DOHH2 (cell line): ENCODE measurements around the gene RTL5.

ENCODE experiments used
- EZH2phosphoT487 ChIP-seq: fragments of 200-600 bp; sonication (generic); IDR thresholded peaks from 2 replicates; pipeline ENCODE4 v1.6.1; 2017; ENCODE audit warnings: borderline replicate concordance, mild to moderate bottlenecking, antibody characterized with exemption, low read length, moderate library complexity, mixed read lengths
- TF ChIP-seq, protein P1 (sequence below): fragments of 200-600 bp; sonication (generic); IDR thresholded peaks from one replicate; pipeline ENCODE4 v1.5.1; 2014; ENCODE audit warnings: antibody characterized with exemption, mild to moderate bottlenecking, low read depth, low read length; ENCODE audit not compliant: poor library complexity, severe bottlenecking

DNA sequence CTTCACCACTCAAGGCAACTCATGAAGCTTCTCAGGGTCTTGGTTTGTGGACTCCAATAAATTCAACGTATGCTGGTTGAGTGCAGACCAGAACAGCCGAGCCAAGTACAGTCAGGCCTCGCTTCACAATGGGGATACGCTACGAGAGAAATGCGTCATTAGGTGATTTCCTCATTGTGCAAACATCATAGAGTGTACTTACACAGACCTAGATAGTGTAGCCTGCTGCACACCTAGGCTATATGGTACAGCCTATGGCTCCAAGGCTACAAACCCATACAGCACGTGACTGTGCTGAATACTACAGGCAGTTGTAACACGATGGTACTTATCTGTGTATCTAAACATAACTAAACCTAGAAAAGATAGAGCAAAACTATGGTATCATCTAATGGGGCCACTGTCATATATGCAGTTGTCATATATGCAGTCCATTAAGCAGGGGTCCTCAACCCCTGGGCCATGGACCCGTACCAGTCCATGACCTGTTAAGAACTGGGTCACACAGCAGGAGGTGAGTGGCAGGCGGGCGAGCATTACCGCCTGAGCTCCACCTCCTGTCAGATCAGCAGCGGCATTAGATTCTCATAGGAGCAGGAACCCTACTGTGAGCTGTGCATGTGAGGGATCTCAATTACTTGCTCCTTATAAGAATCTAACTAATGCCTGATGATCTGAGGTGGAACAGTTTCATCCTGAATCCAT, 31.5 kb downstream of the RTL5 start:
- TF ChIP-seq, protein P1, sequence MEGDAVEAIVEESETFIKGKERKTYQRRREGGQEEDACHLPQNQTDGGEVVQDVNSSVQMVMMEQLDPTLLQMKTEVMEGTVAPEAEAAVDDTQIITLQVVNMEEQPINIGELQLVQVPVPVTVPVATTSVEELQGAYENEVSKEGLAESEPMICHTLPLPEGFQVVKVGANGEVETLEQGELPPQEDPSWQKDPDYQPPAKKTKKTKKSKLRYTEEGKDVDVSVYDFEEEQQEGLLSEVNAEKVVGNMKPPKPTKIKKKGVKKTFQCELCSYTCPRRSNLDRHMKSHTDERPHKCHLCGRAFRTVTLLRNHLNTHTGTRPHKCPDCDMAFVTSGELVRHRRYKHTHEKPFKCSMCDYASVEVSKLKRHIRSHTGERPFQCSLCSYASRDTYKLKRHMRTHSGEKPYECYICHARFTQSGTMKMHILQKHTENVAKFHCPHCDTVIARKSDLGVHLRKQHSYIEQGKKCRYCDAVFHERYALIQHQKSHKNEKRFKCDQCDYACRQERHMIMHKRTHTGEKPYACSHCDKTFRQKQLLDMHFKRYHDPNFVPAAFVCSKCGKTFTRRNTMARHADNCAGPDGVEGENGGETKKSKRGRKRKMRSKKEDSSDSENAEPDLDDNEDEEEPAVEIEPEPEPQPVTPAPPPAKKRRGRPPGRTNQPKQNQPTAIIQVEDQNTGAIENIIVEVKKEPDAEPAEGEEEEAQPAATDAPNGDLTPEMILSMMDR = no peak
- TF ChIP-seq EZH2phosphoT487 = no peak
